HG02840 (cell line): Measurements from ENCODE around the gene PON1.

Experiments
- ATAC-seq: cut with Tn5 transposase; IDR thresholded peaks from one replicate; pipeline ENCODE4 v1.9.1; 2021; ENCODE audit warnings: mild to moderate bottlenecking, moderate library complexity, moderate number of reproducible peaks; ENCODE audit not compliant: unreplicated experiment, low FRiP score

PON1 gene

DNA sequence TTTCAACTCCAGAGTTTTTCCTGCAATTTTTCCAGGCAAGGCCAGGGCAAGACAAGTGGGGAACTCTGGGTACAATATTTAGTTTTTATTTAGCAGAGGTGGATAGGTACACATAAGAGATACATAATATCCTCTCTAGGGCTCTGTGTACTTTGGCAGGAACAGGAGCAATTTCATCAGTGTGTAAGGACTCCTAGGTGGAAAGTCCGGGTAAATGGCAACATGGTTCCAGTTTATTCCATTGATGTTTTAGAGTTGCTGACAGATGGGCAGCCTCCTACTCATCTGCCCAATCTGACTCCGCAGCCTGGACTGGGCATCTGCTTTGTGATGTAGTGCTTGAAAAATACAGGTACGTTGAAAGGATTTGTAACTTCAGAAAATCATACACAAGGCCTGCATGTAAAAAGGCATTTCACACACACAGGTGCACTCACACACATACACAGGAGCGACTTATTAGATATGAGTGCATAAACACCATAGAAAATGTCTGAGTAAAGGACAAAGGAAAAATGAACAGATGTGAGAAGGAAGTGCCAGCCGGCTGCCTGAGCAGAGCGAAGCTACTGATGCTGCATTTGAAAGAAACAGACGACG, 5.7 kb downstream of the PON1 start:
- no peak for ATAC-seq

DNA sequence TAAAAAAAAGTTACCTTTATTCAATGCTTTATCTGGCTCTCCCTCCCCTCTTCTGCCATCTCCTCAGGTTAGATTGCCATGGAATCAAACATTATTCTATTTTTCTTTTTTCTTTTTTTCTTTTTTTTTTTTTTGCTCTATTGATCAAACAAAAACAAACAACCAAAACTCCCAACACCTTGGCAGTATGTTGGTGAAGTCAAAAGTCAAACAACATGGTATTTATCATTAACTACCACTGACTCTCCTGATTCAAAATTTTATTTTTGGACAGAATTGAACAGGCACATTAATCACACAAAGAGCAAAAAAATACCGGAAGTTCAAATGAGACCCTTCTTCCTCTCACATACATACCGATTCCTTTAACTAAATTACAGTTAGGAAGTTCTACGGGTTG, 6.4 kb downstream of the PON1 start:
- ATAC-seq, result no peak

DNA sequence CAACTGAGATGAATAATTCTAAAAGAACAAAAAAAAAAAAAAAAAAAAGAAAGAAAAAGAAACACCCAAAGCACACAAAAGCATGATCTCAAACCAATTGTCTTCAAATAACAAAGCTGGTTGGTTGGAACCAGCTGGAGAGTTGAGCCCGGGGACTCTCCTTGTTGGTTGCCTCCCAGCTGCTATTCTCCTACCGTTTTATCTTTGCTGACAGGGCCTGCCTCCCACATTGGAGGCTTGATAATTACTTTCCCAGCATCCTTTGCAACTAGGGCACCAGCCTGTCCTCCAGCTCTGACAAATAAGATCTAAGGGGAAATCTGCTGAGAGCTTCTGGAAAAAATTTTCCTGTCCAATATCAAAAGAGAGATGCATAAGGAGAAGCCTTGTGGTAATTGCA, 6.8 kb downstream of the PON1 start:
- no peak for ATAC-seq

DNA sequence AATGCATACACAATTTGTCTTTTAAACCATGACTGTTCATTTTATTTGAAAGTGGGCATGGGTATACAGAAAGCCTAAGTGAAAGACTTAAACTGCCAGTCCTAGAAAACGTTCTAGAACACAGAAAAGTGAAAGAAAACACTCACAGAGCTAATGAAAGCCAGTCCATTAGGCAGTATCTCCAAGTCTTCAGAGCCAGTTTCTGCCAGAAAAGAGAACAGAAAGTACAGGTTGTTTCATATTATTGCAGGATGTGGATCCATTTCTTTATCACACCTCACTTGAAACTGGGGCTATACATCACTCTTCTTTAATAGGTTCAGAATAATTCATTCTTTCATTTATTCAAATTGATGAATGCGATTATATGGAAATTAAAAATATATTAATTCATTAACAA, 7.7 kb downstream of the PON1 start:
- peak; percentile 63 for ATAC-seq

DNA sequence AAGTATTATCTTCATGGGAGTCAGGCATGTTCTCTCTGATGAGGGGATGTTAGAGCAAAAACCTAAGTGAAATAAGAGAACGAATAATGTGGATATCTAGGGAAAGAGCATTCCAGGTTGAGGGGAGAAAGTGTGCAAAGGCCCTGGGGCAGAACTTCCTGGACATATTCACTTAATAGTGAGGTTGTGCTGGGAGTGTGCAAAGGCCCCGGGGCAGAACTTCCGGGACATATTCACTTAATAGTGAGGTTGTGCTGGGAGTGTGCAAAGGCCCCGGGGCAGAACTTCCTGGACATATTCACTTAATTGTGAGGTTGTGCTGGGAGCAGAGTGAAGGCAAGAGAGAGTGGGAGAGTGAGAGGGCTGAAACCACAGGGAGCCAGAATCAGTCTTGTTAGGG, 11.8 kb downstream of the PON1 start:
- no peak for ATAC-seq

DNA sequence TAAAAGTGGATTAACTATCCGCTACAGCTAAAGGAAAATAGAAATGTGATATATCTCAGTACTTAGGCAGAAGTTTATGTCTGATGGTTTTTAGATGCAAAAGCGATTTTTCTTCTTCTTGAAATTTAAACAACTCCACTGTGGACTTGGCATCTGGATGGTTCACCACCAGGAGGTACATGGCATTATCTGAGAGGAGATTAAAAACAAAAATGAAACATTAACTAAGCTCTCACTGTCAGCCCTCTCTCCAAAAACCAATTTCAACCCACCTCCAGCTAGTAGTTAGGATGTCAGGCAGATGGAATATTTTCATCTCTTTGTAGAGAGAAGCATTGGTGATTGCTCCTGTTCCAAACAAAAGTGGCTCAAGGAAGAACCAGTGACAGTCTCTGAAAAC, 12.9 kb downstream of the PON1 start:
- ATAC-seq, result no peak

DNA sequence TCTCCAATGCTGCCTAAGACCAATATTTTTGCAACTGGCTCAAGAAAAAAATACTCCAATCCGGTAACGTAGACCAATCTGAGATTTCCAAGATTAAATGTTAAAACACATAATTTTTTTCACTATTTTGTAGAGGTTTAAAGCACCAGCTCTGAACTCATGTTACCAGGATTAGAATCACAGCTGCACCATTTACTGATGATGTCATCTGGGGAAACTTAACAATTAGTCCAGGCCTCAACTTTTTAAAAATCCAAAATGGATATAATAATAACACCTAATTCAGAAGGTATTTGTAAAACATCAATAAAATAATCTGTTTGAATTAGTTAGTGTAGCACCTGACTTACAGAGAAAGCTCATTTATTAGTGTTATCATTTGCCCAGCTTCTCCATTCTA, 14.4 kb downstream of the PON1 start:
- no peak for ATAC-seq

DNA sequence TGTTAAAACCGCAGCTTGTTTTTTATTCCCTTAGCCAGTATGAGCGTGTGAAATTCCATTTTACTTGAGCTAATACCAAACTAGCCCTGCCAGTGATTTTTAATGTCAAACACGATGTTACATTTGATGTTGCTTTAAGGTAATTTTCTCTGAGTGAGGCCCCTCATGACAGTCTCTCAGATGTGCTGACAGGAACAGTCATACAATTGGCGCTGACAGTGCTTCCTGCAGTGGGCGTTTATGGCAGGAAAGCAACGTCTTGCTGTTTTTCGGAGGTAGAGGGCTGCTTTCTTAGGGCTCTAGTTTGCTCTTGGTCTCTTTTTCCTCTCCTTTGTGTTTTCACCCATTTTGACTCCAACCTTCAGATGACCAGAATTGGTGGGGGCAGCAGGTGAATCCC, 19.3 kb downstream of the PON1 start:
- ATAC-seq, result no peak

DNA sequence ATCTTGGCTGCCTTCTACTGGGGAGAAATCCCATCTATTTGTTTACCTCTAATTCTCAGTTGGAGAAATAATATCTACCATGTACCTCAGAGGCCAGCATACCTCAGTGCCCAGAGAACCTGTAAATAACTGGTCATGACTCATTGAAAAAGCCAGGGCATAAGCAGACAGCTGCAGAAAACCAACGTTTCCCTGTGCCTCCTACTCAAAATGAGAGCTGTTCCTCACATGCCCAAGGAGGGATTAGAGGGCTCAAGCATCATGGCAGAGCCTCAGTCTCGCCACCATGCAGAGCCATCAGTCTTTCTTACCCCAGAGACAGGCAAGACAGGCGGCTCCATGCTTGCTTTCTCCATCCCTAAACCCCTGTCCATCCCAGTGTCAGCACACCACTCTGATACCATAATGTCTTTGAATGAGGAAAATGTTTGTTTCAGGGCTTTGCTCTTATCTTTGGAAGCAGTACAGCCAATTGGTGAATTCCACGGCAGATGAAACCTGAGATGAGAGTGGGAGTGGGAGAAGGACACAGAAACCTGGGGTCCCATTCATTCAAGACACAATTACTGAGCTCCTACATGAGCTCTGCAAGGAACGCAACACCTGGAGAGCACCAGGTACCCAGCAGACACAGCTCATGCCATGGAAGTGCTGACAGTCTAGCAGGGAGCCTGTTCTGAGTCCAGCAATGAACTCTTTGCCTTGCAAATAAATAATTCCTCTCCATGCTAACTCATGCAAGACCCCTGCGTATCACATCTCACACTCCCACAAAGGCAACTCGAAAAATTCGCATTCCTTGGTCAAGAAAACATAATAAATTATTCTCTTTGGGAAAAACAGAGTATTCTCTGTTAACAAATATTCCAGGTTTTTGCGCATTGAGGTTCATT, 21.1 kb downstream of the PON1 start:
- ATAC-seq, result no peak

DNA sequence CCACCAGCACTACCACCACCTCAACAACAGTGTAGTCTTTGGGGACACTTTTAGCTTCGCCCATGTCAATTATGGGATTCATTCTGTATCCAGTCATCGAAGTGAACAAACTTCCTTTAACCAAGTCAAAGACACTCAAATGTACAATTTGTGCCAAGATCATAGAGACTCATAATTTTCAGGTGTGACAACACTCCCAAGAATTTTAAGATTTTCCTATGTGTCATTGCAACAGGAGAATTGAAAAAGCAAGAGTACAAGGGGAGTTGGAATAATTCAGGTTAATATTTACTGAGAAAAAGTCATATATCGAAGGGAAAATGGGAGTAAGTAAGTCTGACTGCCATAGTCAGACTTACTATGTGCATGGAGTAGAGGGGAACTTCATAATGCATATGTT, 26.2 kb downstream of the PON1 start:
- ATAC-seq, result no peak

DNA sequence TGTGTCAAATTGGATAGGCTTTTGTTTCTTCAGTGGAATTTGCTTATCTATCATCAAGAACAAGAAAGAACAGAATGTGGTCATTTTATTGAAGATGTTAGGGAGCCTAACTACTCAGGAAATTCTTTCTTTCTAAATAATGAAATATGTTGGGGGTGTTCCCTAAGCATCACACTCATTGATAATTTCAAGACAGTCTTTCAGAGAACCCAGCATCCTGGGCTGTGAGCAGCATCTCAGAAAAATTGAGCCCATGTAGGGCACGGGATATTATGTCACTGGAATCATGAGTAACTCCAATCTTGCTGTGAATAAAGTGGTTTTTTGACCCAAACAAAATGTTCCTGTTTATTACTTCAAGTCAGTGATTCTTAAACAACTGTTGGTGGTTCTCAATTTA, 27.3 kb downstream of the PON1 start:
- no peak for ATAC-seq

DNA sequence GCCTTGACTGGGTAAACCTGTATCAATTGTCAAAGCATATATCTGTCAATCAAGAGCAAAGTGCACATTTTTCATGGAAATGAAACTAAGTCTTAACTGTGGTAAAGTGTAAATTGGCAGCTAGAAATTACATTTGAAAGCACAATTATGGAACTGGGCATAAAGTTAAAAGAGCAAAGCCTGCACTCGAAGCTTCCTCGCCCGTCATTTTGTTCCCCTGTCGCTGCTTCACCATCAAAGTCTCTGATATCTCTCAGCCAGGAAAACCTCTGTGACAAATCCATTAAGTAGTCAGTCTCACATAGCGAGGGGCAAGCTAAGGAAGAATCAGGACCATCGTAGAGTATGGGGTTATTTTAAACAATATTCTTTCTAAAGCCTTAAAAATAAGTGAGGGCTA, 27.9 kb downstream of the PON1 start:
- ATAC-seq, result no peak

DNA sequence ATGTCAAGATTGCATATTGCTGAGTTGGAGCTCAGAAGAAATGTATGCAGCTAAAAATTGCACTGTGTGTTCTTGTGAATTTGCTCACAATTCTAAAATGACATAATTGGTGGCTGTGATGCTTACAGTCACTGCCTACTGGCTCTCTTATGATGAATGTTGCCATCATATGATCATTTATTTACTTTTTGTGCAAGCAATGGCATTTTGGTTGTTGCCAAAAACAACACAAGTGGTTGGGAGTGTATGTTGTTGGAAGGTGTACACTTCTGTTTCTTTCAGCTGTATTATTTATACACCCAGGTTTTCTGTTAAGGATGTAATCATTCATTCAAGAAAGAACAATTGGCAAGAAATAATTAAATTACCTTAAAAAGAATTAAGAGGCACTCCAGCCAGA, 28.9 kb downstream of the PON1 start:
- no peak for ATAC-seq

DNA sequence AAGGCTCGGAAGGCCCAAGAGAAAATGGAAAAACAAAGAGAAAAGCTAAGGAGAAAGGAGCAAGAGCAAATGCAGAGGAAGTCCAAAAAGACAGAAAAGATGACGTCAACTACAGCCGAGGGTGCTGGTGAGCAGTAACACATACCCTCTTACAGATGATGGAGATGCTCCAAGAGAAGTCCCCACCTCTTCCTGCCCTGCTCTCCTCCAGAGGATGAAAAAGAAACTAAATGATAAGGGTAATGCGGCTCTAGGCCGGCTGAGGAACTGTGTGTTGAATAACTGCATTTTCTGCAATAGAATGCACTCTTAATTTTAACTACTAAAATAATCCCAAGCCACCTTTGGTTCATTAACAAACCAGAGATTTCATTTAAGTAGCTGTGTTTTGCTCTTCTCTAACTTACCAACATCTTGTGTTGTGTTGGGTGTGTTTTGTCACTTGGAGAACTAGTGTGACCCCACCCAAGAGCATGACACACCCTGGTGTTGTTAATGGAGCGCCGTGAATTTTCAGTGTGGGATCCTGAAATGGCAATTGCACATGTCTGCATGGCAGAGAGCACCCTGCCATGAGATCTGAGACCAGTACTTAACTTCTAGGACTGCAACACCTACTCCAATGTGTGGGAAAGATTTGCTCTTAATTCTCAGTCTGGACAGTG, 34.0 kb downstream of the PON1 start:
- ATAC-seq, result no peak

DNA sequence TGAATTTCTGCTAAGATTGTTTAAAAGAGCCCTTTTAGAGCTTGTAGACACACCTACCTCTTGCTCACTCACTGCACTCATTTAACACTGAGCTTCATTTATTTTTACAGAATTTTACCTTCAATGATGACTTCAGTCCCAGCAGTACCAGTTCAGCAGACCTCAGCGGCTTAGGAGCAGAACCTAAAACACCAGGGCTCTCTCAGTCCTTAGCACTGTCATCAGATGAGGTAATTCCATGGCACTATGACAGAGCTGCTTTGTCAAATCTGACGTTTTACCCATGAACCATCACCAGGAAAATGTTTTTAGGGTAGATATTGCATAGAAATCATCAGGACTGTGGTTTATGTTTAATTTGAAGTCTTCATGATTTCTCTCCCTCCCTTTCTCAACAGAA, 38.2 kb downstream of the PON1 start:
- no peak for ATAC-seq

DNA sequence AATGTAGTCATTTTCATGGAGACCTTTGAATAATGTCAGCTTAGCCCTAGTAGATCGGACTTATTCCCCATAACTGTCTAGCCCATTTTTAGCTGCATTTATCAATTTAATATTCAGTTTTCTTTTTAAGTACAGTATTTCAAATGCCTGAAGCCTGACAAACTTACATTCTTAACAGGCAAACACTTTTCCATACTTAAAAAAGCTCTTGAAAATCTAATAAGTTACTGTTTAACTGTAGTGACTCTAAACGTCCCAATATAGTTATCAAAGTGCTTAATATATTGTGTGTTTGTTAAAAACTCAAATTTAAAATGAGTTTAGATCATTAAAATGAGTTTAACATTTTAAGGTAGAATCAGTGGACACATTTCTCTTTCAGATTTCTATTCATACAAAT, 44.9 kb downstream of the PON1 start:
- ATAC-seq, result no peak

DNA sequence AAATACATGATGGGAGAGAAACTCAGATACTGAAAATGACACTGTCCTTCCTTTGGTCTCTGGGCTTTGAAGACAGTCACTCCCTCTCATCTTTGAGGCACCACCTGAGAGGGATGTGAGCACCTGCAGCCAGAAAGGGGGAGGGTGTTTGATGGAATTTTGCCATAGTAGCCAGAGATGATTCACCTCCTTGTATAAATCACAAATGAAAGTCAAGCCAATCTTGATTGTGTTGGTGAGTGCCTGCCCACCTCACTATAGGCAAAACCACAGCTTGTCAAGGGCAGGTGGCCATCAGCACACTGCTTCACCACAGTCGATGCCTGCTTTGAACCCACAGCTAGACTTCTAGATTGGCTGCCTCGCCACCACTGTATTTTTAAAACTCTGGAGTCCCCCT, 48.2 kb downstream of the PON1 start:
- ATAC-seq, result no peak

DNA sequence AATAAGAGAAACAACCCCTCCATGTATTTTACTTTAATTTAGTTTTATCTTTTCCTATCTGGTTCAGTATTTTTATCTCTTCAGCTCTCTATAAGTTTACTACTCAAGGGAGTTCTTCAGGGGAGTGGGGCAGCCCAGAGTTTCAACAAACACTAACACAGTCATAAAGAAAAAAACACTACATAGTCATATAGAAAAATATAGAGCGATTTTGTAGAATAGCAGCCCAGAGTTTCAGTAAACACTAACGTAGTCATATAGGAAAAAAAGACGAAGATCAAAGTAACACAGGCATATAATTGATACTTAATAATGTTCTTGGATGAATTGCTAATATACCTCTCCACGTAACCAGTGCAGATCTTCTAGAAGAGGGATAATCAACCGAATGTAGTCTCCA, 54.7 kb downstream of the PON1 start:
- ATAC-seq, result no peak

DNA sequence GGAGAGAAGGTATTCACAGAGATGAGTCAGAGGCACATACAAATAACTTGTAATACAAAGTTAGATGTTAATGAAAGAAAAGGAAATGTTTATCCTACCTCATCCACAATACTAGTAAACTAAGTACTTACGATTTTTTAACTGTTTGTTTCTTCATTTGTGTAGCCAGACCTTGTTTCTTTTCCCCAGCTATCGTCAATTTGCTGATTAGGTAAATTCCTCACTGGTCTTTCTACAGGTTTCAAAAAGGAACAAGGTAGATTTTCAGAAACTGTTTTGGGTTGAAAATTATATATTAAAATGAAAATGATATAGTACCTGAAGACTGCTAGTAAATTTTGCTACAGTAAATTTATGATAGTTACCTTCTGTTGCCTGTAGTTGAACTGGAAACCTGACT, 56.6 kb downstream of the PON1 start:
- ATAC-seq, result no peak

DNA sequence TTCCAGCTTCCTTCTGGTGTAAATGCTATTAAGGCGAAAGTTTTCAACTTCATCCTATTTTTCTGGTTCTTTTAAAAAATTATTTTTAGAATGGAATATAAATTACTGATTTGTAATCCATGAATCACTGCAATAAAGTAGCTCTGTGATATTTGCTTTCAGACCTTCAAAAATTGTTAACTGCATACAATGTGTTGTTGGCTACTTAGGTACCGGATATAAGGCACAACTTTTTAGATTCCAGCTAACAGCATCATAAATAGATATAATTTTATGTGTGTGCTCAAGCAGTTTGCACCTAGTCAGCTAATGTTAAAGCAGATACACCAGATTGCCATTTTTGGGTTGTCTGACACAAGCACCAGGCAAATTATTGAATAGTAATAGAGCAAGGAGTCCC, 58.7 kb downstream of the PON1 start:
- ATAC-seq, result no peak

DNA sequence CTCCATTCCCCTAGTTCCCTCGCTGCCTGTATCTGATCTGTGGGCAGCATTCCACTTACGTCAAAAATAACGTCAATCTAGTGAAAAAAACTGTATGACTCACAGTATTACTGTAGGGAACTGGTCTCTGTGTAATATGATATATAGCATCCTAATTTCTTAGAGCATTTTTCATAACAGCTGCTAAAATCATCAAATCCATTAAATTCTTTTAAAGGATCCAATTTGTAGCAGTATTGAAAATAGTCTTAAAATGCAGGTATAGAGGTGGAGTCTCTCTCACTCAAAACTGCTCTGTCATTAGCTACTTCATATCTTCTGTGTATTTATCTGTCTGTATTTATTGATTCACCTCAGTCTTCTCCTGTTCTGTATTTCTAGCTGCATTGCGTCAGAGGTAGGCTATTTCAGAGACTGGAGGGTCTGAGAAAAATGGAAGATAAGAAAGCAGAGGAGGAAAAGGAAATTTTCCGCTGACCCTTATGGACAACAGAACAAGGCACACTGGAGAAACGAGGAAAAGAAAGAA, 59.9 kb downstream of the PON1 start:
- ATAC-seq, result no peak
